ENCODE measurements around the gene PARD6G. TPM values are rescaled to one million over a fixed set of nuclear protein-coding genes. Genes with fewer than 3 reads are reported as not detected.

PARD6G gene
- total and polyA plus RNA-seq, 2 of the 13 experiments (the other 11 are each of a cell fraction or from before 2014, with no cell fraction given) = 3.6 to 7.4 TPM

DNA sequence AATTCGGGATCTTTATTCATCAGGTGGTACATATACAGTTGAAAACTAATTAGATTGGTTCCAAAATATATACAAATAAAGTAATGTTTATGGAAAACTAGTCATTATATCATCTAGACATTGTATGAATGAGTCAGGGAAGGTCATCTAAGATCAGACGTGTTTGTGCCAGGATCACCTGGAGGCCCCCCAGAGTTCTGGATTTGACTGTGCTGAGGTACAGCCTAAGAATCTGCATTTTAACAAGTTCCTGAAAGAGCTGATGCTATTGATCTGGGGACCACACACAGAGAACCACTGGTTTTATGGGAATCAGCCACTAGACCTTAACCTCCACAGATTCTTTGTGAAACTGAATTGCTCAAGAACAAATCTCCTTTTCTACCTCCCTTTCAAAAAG lies 43.2 kb downstream of the PARD6G start:
- in situ Hi-C loops (cut with HindIII; ENCODE audit: extremely low pct_ligation_motif_present, low pct_unique_long_range_greater_than_20kb) = no loop called here
- Histone ChIP-seq H3K27me3 (ENCODE audit: control insufficient read depth in 1 of 2, insufficient read depth in 2 of 2, low read length in 2 of 2) (no peaks in the 10 kb centered on the region), H3K4me2 (ENCODE audit: low read depth, low read length) (no peak overlapping the region), H3K36me3 (replicated peaks in 1 of 2; ENCODE audit: control insufficient read depth in 1 of 2, insufficient read depth in 2 of 2, low read length in 2 of 2) (no peaks in the 10 kb centered on the region), H3K9ac (ENCODE audit: insufficient read depth, low read depth, low read length) (no peak overlapping the region), H3K4me3 (replicated peaks in 1 of 3; ENCODE audit: insufficient read depth in 1 of 3, low read depth in 2 of 3, low read length in 3 of 3) (no peak overlapping the region), H3K27ac (ENCODE audit: extremely low read length, insufficient read depth, low read length) (no peak overlapping the region), H3K4me1 (ENCODE audit: insufficient read depth, low read length) (peaks cover 22% of the 10 kb centered on the region), H2AFZ (ENCODE audit: low read length) (no peak overlapping the region), H3K79me2 (ENCODE audit: insufficient read depth, low read length) (no peaks in the 10 kb centered on the region), H3K9me3 (ENCODE audit: low read length) (no peaks in the 10 kb centered on the region), H4K20me1 (ENCODE audit: insufficient read depth, low read length) (no peaks in the 10 kb centered on the region)
- ChIA-PET CTCF (ENCODE audit: low intra/inter-chr PET ratio, low total read pairs) (no interaction called here), POLR2A (no interaction called here)
- BruUV-seq (replicated peaks) = no TSS peak
- ATAC-seq (no peak), DNase-seq (ENCODE audit: low spot score) (no peak), FAIRE-seq (no peak)
- 98% methylated on average over 2 of the region's 2 CpGs for WGBS (ENCODE audit: low lambda C conversion rate)
- TF ChIP-seq ZNF839 (CRISPR knock-in tag; IDR thresholded peaks at IDR 0.05; ENCODE audit: borderline replicate concordance) (no peak), ETV5 (CRISPR knock-in tag; IDR thresholded peaks at IDR 0.05; ENCODE audit: borderline replicate concordance) (no peak), ZFX (CRISPR knock-in tag; IDR thresholded peaks at IDR 0.05; ENCODE audit: low read depth) (no peak), MTERF4 (CRISPR knock-in tag; IDR thresholded peaks at IDR 0.05) (no peak), ELF1 (CRISPR knock-in tag; IDR thresholded peaks at IDR 0.05) (no peak), GTF2F1 (IDR thresholded peaks at IDR 0.05; ENCODE audit: low read length) (no peak), SRY (CRISPR knock-in tag; IDR thresholded peaks at IDR 0.05) (no peak), ZNF709 (CRISPR knock-in tag; IDR thresholded peaks at IDR 0.05) (no peak), ZBTB1 (CRISPR knock-in tag; IDR thresholded peaks at IDR 0.05; ENCODE audit: borderline replicate concordance) (no peak), ZNF280D (CRISPR knock-in tag; IDR thresholded peaks at IDR 0.05) (no peak)
- TF ChIP-seq, protein P1, sequence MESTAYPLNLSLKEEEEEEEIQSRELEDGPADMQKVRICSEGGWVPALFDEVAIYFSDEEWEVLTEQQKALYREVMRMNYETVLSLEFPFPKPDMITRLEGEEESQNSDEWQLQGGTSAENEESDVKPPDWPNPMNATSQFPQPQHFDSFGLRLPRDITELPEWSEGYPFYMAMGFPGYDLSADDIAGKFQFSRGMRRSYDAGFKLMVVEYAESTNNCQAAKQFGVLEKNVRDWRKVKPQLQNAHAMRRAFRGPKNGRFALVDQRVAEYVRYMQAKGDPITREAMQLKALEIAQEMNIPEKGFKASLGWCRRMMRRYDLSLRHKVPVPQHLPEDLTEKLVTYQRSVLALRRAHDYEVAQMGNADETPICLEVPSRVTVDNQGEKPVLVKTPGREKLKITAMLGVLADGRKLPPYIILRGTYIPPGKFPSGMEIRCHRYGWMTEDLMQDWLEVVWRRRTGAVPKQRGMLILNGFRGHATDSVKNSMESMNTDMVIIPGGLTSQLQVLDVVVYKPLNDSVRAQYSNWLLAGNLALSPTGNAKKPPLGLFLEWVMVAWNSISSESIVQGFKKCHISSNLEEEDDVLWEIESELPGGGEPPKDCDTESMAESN (CRISPR knock-in tag; conservative IDR thresholded peaks at IDR 0.05) = no peak
- intact Hi-C loops (cut with micrococcal nuclease; ENCODE audit: unreplicated experiment) = no loop called here

Data from HepG2 (cell line).